NCI-H2196 treated with DMSO at 0.1 percent for 48 hours (cell line): ENCODE measurements around the gene ST6GALNAC1.
A peak's percentile ranks its signal among the peaks of the same experiment; 100 is the strongest.
"Not testable (repeated sequence)": the region's sequence is repeated elsewhere in the genome, so short reads cannot be mapped to it uniquely, and the experiment has no call there.

ENCODE experiments used
- DNase-seq: peaks from one replicate; lab custom pipeline; 2025; ENCODE audit not compliant: unreplicated experiment; lab: John Stamatoyannopoulos, UW

ST6GALNAC1 gene

DNA sequence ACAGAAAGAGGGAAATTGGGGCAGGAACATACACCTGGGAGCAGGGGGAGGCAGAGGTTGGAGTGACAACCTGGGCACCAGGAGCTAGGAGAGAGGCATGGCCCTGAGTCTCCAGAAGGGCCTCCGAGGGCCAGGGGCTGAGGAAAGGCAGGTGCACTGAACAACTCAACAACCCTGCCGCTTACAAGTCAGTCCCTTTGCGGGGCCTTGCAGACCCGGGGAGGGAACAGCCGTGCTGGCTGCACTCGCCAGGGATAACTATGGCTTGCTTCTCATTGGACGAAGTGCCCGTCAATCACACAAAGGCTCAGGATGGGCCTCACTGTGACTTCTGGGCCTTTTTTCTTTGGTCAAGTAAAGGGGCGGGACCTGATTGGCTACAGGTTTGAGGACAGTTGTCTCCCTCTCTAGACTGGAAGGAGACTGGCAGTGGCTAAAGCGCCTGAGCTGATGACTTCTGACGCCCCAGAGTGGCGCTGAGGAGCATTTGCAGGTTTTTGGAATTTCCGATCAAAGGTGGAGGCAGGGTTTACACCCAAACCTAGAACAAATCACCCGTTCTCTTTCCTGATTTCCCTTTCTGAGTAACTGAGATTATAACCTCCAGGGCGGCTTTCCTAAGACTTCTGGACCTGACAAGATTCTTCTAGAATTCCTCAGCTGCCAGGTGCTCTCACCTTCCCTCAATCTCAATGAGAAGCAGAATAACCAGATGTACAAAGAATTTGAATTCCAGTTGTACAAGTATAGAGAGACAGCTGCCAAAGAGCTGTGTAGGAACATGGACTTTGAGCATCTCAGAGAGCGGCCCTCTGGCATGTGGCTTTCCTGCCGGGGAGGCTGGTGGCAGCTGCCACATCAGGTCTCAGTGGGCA lies 30.3 kb downstream of the ST6GALNAC1 start:
- no peak for DNase-seq

DNA sequence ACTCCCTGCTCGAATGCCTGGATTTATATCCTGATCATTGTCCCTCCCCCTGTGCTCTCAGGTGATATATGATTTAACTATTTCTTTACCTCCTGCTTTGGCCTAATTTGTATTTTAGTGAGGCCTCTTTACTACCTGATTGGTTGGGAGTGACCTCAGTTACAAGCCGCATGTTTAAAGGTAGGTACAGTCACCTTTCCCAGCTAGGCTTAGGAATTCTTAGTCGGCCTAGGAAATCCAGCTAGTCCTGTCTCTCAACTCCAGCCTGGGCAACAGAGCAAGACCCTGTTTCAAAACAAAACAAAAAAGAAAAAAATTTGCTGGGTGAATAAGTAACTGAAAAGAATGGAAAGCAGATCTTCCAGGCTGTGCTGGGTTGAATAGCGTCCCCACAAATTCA lies 31.1 kb downstream of the ST6GALNAC1 start:
- DNase-seq, result no peak

DNA sequence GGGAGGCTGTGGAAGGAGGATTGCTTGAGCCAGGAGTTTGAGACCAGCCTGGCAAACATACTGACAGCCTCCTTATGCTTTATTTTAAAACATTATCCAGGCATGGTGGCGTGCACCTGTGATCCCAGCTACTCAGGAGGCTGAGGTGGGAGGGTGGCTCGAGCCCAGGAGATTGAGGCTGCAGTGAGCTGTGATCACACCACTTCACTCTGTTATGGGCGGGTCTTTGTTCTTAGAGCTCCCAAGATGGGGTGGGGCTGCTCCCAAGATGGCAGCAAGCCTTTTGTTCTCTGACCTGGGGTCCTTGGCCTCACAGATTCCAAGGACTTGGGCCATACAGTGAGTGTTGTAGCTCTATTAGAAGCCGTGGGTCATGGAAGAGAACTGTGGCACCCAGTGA lies 31.8 kb downstream of the ST6GALNAC1 start:
- DNase-seq, result no peak

DNA sequence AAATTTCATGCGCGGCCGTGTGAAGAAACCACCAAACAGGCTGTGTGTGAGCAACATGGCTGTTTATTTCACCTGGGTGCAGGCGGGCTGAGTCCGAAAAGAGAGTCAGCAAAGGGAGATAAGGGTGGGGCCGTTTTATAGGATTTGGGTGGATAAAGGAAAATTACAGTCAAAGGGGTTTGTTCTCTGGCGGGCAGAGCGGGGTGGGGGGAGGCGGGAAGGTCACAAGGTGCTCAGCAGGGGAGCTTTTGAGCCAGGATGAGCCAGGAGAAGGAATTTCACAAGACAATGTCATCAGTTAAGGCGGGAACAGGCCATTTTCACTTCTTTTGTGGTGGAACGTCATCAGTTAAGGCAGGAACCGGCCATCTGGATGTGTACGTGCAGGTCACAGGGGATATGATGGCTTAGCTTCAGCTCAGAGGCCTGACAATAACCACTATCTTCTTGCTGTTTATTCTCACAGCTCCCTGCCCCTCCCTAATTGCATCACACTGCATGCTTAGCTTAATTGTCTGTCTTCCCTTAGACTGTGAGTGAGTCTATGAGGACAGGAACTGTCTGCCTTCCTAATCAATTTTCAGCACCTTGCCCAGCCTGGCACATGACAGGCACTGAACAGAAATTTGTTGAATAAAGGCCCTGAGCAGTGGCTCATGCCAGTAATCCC lies 32.3 kb downstream of the ST6GALNAC1 start:
- not testable (repeated sequence) for DNase-seq

DNA sequence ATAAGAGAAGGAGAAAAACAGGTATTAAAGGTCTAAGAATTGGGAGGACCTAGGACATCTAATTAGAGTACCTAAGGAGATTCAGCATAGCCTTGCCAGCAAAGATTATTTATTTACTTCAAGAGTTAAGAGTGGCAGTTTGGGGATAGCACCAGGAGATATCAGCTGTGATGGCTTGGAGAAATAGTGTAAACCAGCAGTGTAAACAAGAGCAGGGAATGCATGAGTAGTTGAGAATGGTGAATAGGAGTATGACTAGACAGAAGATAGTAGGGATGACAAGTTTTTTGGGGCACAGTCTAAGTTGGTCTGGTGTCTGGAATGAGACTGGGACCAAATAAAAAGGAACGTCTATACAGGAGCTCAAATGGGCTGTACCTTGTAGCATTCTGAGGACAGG lies 36.9 kb downstream of the ST6GALNAC1 start:
- DNase-seq, result not testable (repeated sequence)

DNA sequence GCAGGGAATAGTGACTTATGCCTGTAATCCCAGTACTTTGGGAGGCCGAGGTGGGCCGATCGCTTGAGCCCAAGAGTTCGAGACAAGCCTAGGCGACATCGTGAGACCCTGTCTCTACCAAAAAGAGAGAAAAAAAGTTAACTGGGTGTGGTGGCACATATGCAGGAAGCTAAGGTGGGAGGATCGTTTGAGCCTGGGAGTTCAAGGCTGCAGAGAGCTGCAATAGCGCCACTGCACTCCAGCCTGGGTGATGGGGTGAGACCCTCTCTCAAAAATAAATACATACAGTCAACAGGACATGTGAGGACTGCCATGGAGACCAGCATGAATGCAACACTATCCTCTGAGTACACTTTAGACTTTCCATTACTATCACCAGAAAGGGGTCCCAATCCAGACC lies 42.5 kb downstream of the ST6GALNAC1 start:
- no peak for DNase-seq

DNA sequence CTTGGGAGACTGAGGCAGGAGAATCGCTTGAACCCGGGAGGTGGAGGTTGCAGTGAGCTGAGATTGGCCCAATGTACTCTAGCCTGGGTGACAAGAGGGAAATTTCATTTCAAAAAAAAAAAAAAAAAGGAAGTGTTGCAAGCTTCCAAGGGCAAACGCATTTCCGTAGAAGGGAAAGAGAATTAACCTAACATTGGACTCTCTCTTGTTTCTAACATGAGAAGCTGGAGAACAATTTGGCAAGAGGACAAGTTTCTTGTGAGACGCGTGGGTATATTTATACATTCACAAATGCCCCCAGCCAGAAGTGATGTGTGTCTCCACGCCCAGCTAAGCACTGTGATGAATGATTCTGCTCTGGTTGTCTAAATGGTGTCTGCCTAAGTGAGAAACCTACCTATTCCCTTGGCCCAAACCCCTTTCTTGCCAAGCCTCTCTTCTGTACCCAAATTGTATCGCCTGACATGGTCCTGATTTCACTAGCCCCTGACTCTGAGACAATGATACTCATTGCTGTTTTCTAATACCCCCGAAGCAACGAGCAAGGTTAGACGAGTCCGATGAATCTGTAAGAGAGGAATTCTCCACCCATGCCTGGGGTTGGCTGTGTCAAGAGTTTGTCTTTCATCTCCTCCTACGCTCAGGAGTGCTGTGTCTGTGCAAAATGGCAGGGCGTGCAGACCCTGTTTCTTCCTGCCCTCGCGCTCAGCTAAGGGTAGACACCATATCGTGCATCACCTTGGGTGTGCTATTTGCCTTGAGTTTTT lies 43.7 kb downstream of the ST6GALNAC1 start:
- DNase-seq, result no peak

DNA sequence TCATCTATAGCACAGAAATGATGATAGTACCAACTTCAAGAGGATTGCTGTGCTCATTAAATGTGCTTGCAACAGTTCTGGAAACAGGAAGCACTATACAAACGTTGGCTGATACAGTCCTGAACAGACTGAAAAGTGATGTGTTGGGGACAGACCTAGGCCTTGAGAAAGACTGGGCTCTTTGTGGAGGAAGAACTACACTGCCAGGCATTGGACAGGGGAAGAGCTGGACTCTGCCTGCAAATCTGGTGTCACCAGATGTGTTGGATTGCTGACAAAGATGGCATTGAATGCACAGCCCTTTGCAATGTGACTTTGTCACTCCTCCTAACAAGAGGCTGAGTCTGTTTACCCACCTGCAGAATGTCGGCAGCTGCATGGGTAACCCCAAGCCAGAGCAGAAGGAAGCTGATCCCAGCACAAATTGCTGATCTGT lies 45.5 kb downstream of the ST6GALNAC1 start:
- peak; percentile 54 for DNase-seq

DNA sequence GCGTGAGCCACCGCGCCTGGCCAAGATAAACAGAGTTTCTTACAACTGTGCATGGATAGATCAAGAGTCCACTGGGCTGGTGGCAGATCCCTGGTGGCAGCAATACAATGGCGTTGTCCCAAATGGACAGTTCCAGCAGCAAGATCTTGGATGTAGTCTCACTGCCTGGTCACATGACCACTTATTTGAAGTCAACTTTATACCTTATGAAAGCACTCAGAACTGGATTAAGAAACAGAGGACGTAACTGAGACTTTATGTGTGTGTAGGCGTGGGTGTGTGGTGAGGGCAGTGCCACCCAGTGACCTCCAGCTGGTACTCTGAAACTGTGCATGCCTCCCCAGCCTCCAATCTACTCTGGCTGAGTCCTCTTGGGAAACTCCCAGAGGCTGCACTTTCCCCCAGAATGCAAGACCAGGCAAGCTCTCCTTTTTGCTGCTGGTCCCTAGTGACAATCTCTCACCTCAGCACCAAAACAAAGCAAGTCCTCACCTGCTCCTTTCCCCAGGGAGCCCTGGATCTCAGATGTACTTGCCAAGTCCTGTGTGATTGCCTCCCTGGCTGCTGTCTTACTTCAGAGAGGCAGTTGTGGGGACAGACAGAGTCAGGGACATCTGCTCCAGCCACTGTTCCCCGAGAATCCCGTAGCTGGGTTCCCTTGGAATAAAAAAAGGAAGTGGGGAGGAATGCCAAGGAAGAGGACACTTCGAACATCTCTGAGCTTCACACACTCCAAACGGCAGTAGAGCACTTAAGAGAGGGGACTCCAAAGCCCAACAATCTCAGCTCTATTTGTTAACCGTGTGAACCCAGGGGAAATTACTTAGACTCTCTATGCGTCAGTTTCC lies 46.2 kb downstream of the ST6GALNAC1 start:
- peak; percentile 78 for DNase-seq

DNA sequence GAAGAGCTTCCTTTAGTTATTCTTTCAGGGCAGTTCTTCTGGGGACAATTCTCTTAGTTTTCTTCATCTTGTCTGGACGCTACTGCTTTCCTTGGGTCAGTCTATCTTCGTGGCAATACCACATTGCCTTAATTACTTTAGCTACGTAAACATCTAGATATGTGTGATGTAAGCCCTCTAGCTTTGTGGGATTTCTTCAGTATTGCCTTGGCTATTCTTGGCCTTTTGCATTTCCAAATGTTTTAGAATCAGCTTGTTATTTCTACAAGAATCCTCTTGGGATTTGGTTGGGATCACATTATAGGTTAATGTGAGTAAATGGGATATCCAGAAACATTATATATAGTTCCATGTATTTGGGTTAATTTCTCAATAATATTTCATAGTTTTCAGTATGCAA lies 48.9 kb downstream of the ST6GALNAC1 start:
- no peak for DNase-seq

DNA sequence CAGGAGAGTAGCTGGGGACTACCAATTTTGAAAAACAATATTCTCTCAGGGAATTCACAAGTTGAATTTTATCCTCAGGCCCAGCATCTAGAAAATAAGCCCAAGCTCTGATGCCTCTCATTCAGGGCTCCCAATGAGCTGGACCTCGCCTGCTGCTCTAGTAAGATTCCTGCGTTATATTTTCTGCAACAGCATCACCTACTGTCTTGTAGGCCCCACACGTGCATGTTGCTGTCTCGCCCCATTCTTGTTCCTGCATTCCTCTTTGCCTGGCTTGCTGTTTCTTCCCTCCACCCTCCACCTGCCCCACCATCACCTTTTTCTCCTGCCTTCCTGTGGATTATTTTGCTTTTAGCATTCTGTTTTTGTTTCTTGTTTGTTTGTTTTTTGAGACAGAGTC lies 49.6 kb downstream of the ST6GALNAC1 start:
- no peak for DNase-seq

DNA sequence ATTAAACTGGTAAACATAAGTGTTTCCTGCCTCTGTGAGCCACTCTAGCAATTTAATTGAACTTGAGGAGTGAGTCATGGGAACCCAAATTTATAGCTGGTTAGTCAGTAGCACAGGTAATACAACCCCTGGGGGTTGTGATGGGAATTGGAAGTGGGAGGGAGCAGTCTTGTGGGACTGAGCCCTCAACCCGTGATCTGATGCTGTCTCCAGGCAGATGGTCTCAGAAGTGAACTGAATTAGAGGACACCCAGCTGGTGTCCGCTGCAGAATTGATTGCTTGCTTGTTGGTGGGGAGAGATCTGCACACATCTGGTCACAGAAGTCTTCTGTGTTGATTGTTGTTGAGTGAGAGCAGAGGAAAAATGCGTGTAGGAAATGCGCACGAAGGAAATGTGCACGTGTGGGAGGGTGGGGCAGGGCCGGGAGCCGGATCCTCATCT lies 50.2 kb downstream of the ST6GALNAC1 start:
- DNase-seq, result no peak

DNA sequence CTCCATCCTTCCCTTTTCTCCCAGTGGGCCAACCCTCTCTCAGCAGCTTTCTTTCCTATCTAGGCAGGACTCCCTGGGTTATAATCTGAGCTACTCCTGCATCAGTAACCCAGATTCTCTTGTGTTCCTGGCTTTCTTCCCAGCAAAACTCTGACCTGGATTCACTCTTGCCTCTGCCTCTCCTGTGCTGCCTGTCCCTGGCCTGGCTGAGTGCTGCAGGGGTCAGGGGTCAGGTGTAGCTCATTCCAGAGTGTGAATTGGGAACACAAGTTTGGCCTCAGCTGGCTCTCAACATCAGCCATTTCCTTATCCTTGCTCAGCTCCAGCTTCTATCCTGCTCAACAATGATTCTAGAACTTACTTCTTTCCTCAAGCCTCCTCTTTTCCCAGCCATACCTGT lies 55.4 kb downstream of the ST6GALNAC1 start:
- DNase-seq, result no peak

DNA sequence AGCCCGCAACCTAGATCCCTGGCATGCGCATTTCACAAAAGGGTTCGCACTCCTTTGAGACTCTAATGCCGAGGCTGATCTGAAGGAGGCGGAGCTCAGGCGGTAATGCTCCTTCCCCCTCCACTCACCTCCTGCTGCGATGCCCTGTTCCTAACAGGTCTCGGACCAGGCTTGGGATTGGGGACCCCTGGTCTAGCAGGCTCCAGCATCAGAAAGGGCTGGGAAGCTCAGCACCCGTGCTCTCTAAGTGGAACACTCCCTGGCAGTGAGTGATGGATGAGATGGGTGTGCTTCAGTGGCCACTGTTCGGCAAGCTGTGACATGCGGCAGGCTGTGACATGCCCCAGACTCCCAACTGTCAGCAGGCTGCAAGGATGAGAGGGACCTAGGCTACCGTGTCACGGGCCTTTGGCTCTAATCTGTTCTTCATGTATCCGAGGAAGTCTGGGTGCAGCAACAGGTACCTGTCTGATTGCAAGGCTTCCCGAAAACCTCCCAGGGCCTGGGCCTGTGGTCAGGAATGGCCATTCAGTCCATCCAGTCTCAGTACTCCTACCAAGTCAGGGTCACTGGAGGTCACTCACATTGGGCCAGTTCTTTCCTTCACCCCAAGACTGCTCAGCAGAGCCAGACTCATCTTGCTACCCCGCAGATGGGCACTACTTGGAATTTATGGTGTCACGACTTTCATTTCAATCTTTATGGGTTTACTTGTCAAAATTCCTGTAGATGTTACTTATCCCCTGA lies 56.6 kb downstream of the ST6GALNAC1 start:
- DNase-seq, result no peak

DNA sequence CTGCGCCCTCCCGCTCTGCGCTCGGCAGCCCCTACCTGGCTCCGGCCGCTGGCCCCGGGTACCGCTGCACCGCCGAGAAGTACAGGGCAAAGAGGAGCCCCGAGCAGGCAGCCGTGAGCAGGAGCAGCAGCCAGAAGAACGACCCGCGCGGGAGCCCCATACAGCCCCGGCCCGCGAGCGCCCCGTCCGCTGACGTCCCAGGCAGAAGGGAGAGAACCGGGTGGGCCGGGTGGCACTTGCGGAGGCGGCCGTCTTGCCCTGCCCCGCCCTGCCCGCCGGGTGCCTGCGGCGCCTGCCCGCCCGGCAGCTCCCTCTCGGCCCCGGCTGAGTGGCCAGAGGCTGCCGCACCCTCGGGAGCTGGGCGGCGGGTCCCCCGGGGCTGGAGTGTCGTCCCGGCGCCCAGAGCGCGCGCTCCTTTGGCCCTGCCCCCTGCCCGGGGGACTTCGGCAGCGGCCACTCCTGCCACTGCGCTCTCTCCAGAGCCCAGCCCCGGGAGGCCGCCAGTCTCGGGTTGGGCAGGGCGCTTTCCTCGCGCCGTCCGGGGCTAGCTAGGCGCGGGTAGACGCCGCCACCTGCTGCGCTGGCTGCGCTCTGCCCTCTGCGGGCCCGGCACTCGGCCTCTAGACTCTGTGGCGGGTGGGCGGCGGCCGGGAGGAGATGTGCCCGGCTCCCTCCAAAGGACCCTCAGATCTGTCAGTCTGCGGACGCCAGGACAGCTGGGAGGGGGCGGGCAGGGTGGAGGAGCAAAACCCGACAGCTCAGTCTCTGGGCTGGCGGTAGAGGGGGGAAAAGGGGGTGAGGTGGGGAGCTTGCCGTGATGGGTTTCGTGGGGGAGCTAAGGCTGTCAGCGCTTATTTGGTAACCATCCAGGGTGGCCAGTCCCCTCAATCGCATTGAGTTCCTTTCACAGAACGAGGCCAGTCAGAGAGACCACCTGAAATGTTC lies 57.6 kb downstream of the ST6GALNAC1 start, which contains the start of gene ST6GALNAC2:
Gene ST6GALNAC2, minus strand, starts transcription at position 212 of the 945 bp plus-strand sequence. Its CDS starts 52 bp downstream, at position 160.
- DNase-seq, result peak; percentile 64

DNA sequence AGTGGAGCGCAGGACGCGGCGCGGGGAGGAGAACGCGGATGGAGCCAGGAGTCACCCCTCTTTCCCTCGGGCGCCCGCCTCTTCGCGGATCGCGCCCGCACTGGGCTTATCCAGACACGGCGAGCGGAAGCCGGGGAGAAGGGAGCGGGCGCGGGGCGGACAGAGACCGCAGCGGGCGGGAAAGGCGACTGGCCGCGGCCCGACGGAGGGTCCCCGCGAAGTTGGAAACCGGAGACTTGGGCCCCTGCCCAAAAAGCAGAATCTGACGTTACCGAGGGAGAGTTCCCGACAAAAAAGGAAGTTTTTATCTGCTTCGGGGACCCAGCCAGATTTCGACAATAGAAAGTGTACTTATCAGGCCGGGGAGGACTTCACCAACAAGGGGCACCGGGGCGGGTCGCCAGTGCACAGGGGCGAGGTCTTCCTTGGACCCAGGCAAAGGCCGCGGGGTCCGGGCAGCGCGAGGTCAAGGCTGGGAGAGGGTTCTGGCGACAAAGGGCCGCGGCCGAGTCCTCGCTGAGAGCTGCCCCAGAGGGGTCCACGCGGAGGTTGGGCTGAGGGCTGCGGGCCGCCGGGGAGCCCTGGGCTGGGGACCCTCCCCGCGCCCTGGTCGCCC lies 58.4 kb downstream of the ST6GALNAC1 start:
- no peak for DNase-seq

DNA sequence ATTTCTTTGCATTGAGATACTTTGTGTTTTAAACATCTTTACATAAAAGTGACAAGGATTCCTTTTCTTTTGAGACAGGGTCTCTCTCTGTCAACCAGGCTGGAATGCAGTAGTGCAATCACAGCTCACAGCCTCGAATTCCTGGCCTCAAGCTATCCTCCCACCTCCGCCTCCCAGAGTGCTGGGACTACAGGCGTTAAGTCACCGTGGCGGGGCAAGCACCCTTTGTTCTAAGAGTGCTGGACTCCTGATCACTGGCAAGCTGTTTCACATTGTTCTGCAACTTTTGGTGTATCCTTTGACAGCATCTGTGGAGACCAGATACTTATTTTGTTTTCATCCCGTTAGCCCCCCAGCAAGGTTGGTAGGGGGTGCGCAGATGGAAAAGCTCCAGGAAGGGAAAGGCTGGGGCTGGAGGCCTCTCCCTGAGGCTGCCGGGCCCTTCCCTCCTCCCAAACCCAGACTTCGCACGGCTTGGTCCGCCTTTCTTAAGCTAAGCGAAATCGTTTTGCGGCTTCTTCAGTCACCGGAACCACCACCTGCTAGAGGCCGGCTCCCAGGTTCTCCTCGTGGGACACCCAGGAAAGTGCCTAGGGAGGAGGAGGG lies 59.0 kb downstream of the ST6GALNAC1 start:
- no peak for DNase-seq

DNA sequence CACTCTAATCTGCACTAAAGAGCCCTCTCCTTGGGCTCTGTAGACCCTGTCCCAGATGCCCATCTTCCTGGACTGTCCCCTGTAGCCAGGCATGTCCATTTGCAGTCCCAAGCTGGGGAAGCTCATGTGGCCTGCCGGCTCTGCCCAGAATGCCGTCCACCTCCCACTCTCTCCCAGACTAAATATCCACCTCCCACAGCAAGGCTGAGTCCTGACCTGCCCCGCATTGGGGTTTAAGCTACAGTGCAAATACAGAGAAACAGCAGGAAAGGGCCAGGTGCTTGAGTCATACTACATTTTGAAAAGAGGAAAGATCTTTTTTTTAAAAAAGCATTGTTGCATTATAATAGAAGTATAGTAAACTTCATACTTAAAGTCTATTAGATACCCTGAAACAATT lies 60.9 kb downstream of the ST6GALNAC1 start:
- DNase-seq, result no peak
